Measurements from ENCODE around the gene SERF2. TPM values are rescaled to one million over a fixed set of nuclear protein-coding genes. Genes with fewer than 3 reads are reported as not detected.
"Not testable (repeated sequence)": the region's sequence is repeated elsewhere in the genome, so short reads cannot be mapped to it uniquely, and the experiment has no call there.

The SERF2 gene
- total RNA-seq, 1 donor from 2014 or later: 564 TPM

- TF ChIP-seq CTCF (IDR thresholded peaks at IDR 0.05): no peak
- intact Hi-C loops (cut with DNase I): no loop called here
- Histone ChIP-seq H3K9me3 (no peaks in the 10 kb centered on the region), H3K4me3 (peak overlapping the region; percentile 49 to 53), H3K36me3 (no peaks in the 10 kb centered on the region), H3K27ac (peak overlapping the region; percentile 86), H3K4me1 (peaks cover 48% of the 10 kb centered on the region), H3K27me3 (no peaks in the 10 kb centered on the region)
- no peak for DNase-seq (ENCODE audit: extremely low spot score in 2 of 2)
Observed at GRCh38 chr15:43826029-43826507, 33.9 kb downstream of the SERF2 start.

GRCh38 chr15:43826508-43827341 is 34.6 kb downstream of the SERF2 start, which contains the start of gene WDR76:
Gene WDR76 (plus strand): TSS chr15:43827002. CDS start chr15:43827033, 31 bp downstream.
- Histone ChIP-seq H3K27ac (peak within 1 kb of the TSS; percentile 86), H3K36me3 (no peaks in the 10 kb centered on the region), H3K27me3 (no peaks in the 10 kb centered on the region), H3K4me3 (peak within 1 kb of the TSS; percentile 49 to 53), H3K9me3 (no peaks in the 10 kb centered on the region), H3K4me1 (peaks cover 44% of the 10 kb centered on the region)
- TF ChIP-seq CTCF (IDR thresholded peaks at IDR 0.05) (no peak), POLR2AphosphoS5 (IDR thresholded peaks at IDR 0.05; ENCODE audit: insufficient read depth in 1 of 2, low read depth in 1 of 2) (peak; percentile 79 to 82)
- intact Hi-C loops (cut with DNase I): no loop called here
- no peak for DNase-seq (ENCODE audit: extremely low spot score in 2 of 2)

GRCh38 chr15:43828061-43828657 is 36.0 kb downstream of the SERF2 start:
- Histone ChIP-seq H3K9me3 (no peaks in the 10 kb centered on the region), H3K27me3 (no peaks in the 10 kb centered on the region), H3K4me3 (no peak overlapping the region), H3K36me3 (no peaks in the 10 kb centered on the region), H3K4me1 (peaks cover 30% of the 10 kb centered on the region), H3K27ac (no peak overlapping the region)
- no peak for TF ChIP-seq CTCF (IDR thresholded peaks at IDR 0.05)
- TF ChIP-seq POLR2A (IDR thresholded peaks at IDR 0.05): no peak
- no peak for TF ChIP-seq POLR2AphosphoS5 (IDR thresholded peaks at IDR 0.05; ENCODE audit: insufficient read depth in 1 of 2, low read depth in 1 of 2)
- no peak for DNase-seq (ENCODE audit: extremely low spot score in 2 of 2)
- intact Hi-C loops (cut with DNase I): no loop called here

GRCh38 chr15:43829951-43830540 is 37.9 kb downstream of the SERF2 start:
- H3K9me3 ChIP-seq: not testable (repeated sequence)

GRCh38 chr15:43830691-43831275 is 38.7 kb downstream of the SERF2 start:
- H3K27ac ChIP-seq; H3K27me3 ChIP-seq; H3K4me3 ChIP-seq; H3K36me3 ChIP-seq; H3K9me3 ChIP-seq; intact Hi-C loops (cut with DNase I); DNase-seq (ENCODE audit: extremely low spot score in 2 of 2): not testable (repeated sequence)
- peaks cover 23% of the 10 kb centered on the region for H3K4me1 ChIP-seq

More at GRCh38 chr15:43829951-43830540, 37.9 kb downstream of the SERF2 start:
- H3K4me1 ChIP-seq: peaks cover 23% of the 10 kb centered on the region
- DNase-seq (ENCODE audit: extremely low spot score in 2 of 2); intact Hi-C loops (cut with DNase I); H3K4me3 ChIP-seq; H3K27me3 ChIP-seq; H3K27ac ChIP-seq; H3K36me3 ChIP-seq: not testable (repeated sequence)

GRCh38 chr15:43831519-43832052 is 39.5 kb downstream of the SERF2 start:
- H3K9me3 ChIP-seq; H3K27ac ChIP-seq; H3K4me3 ChIP-seq; H3K36me3 ChIP-seq; DNase-seq (ENCODE audit: extremely low spot score in 2 of 2); intact Hi-C loops (cut with DNase I); H3K27me3 ChIP-seq: not testable (repeated sequence)
- peaks cover 16% of the 10 kb centered on the region for H3K4me1 ChIP-seq

GRCh38 chr15:43832485-43832884 is 40.4 kb downstream of the SERF2 start:
- intact Hi-C loops (cut with DNase I); H3K27ac ChIP-seq; H3K4me3 ChIP-seq; H3K36me3 ChIP-seq; DNase-seq (ENCODE audit: extremely low spot score in 2 of 2); H3K4me1 ChIP-seq; H3K27me3 ChIP-seq; H3K9me3 ChIP-seq: not testable (repeated sequence)

Measured in vagina (tissue), 2 donors.